Cardiac septum (tissue), 1 donor: ENCODE data around the gene PTRH2. TPM values are rescaled to one million over a fixed set of nuclear protein-coding genes. Genes with fewer than 3 reads are reported as not detected.

Experiments used
- DNase-seq: peaks from one replicate; pipeline ENCODE4 v3.0.0-alpha.2; 2020; ENCODE audit warnings: low spot score
- intact Hi-C: fragments of 100-400 bp; cut with DNase I; formaldehyde crosslinking; loops from one replicate; pipeline ENCODE4 v1.14.0; 2022
- total RNA-seq: library from RNA; stranded (reverse); fragmentation: NEBNext Ultra II Directional; extraction: Animal tissue kit (Norgen Biotek cat#: 25700); gene quantifications from one replicate; pipeline ENCODE4 v1.2.1, GENCODE V29; 2021
- donor health status: DM: no; HTN: no; CAD: no.

The PTRH2 gene
- total RNA-seq, 1 donor from 2014 or later: 9.7 TPM

DNA sequence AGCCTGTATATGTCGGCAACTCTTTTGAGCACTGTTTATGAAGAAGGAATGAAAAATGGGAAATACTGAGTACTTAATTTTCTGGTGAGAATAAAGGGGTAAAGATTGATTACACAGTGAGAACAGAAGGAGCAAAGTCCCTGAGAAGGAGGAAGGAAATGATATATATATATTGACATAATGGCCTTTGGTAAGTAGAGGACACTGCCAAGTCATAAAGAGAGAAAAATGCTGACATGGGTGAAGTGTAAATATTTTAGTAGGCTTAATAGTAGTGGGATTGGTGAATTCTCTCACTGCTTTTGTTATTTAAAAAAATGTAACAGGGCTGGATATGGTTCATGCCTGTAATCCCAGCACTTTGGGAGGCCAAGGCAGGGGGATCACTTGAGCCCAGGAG, 16.4 kb upstream of the PTRH2 start:
- intact Hi-C loops: no loop called here
- no peak for DNase-seq

- DNase-seq: no peak
- intact Hi-C loops: no loop called here
Observed at GRCh38 chr17:59723041-59723440, 15.8 kb upstream of the PTRH2 start.

DNA sequence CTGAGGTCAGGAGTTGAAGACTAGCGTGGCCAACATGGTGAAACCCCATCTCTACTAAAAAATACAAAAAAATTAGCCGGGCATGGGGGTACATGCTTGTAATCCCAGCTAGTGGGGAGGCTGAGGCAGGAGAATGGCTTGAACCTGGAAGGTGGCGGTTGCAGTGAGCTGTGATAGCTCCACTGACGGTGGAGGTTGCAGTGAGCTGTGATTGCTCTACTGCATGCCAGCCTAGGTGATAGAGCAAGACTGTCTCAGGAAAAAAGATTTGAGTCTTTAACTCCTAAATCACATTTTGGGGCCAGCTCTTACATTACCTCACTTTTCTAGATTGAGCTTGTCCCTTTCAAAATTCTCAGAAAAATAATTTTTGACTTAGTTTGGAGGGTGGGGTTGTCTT, 15.4 kb upstream of the PTRH2 start:
- no peak for DNase-seq
- intact Hi-C loops: no loop called here

- intact Hi-C loops: no loop called here
- no peak for DNase-seq
Observed at GRCh38 chr17:59719526-59719925, 12.3 kb upstream of the PTRH2 start.

GRCh38 chr17:59716427-59716826, 9.2 kb upstream of the PTRH2 start:
- DNase-seq: no peak
- intact Hi-C loops: no loop called here

DNA sequence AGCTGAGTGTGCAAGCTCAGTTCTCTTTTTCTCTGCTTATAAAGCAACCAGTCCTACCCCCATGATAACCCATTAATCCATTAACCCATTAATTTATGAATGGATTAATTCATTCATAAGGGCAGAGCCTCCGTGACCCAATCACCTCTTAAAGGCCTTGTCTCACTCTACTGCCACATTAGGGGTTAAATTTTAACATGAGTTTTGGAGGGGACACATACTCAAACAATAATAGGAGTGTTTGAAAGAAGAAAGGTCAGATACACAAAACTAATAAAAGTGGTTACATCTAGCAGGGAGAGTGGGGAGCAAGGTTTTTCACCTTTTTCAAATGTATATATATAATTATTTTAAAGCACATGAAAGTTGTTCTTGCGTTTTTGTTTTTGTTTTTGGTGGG, 7.0 kb upstream of the PTRH2 start:
- intact Hi-C loops: no loop called here
- DNase-seq: no peak

- DNase-seq: no peak
- intact Hi-C loops: no loop called here
Observed at GRCh38 chr17:59712862-59713261, 5.6 kb upstream of the PTRH2 start.

DNA sequence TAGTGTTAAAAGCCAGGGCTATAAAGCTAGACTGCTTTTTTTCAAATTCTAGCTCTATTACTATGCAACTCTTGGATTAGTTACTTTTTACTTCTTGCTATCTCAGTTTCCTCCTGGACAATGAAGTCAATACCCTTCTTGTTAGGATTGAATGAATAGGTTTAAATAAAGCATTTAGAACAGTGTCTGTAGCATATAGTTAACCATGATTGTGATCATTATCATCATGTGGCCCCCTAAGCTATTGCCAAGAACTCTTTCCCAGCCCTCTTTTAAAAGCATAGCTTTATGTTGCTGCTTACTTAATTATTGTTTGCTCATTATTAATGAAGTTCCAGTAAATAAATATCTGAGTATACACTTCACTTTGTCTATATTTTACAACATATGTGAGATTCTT, 4.7 kb upstream of the PTRH2 start:
- DNase-seq: no peak
- intact Hi-C loops: no loop called here

DNA sequence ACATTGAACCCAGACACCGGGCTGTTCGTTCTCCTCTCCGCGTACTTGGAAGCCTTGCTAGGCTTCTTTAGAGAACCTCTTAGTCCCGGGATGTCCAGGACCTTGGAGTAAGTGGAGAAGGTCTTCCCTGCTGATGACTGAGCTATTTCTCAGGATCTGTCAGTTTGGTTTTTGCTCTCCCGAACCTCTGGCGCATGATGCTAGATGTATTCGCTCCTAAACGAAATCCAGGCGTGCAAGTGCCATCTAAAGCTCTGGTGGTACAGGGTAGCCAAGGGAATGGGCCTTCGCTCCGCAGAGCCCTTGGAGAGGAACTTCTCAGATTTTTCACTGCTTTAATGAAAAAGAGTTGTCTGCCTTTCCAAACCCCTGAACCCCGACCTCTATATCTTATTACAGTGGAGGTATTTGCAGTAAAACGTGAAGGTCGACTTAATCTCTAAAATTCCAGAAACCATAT, 771 bp upstream of the PTRH2 start:
- DNase-seq: no peak
- intact Hi-C loops: loop anchor here (2.0 to 10.0 kb wide), 2 partner anchors 89 to 1193 kb away; partner anchors contain the start of genes CLTC and MTMR4

GRCh38 chr17:59702304-59702703, 4.9 kb downstream of the PTRH2 start:
- no peak for DNase-seq
- intact Hi-C loops: loop anchor here (10.0 kb wide), 1 partner anchor 1188 kb away; the partner anchor contains the start of gene MTMR4

GRCh38 chr17:59699786-59700185, 7.4 kb downstream of the PTRH2 start:
- DNase-seq: no peak
- intact Hi-C loops: loop anchor here (10.0 kb wide), 1 partner anchor 1185 kb away; the partner anchor contains the start of gene MTMR4

- DNase-seq: no peak
- intact Hi-C loops: no loop called here
Observed at GRCh38 chr17:59699218-59699617, 8.0 kb downstream of the PTRH2 start.

DNA sequence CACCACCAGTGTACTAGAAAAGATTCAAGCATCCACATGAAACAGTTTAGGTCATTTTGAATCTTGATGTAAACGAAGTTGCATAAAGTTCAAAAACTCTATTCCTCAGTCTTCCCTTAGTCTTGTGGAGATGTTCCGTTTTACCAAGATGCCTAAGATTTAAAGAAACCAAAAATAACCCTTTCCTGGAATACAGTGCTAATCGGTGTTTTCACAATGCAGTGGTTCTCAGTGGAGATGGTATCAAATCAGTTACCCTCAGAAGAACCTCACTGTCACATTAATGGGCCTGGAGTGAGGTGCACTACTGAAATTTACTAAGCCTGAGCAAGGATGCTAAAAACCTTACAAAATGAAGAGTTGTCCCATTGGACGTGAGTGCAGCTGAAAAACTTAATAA, 9.1 kb downstream of the PTRH2 start:
- intact Hi-C loops: no loop called here
- no peak for DNase-seq

- intact Hi-C loops: no loop called here
- DNase-seq: no peak
Observed at GRCh38 chr17:59696682-59697277, 10.4 kb downstream of the PTRH2 start.

DNA sequence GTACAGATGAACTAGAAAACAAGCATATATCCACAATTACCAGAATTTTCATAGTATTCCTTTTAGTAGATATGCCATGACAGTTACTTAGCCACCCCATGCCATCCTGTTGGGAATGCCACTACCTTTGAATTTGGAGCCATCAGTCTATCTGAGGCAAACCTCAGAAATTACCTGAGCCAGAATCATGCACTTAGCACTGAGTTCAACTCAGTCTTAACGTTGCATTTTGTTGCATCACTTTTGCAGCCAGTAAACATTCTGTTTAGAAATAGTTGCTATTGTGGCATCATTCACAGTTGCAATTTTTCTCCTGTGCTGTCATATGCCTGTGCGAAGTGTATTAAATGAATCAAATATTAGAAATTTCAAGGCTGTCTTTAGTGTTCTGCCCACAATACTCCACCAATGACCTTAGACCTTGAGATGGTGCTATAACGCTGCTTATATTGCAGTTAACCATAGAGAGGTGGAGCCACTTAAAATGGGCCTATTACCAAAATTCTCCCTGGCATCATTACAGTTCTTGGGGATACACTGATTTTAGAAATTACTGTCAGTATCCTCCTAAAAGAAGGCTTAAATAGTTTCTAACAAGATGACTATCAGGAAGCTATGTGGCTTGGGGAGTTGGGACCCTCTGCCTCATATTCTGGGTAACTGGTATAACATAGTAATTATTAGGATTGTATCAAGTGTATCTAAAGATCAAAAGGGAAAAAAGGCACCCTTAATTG, 11.1 kb downstream of the PTRH2 start:
- intact Hi-C loops: no loop called here
- DNase-seq: no peak

GRCh38 chr17:59694344-59694743, 12.9 kb downstream of the PTRH2 start:
- intact Hi-C loops: no loop called here
- no peak for DNase-seq

DNA sequence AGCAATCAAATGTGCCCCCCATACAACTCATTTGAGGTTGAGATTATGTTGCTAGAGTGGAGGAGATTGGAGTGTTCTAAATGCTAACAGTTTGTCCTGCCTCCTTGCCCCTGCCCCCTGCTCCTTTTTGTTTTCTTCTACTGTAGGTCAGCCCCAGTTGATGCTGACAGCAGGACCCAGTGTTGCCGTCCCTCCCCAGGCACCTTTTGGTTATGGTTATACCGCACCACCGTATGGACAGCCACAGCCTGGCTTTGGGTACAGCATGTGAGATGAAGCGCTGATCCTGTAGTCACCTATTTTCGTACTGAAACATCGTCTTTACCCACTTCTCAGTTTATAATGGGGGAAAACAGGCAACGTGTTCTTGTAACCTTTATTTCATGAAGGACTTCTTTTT, 13.6 kb downstream of the PTRH2 start:
- DNase-seq: no peak
- intact Hi-C loops: no loop called here

DNA sequence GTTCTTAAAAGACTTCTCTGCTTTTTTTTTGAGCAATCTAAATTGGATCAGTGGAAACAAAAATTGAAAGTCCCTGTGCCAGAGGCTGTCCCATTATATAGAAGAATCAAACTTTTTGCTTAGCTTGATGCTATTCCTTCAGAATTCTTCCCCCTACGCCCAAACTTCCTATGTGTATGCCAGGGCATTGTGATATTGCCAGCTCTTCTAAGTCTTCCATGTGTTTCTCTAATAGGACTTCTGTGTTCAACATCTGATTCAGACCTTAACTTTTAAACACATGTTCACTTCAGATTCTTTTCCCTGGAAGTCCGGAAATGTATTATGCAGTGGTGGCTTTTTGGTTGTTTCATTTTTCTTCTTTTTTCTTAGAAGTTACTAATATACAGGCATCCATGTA, 18.7 kb downstream of the PTRH2 start:
- no peak for DNase-seq
- intact Hi-C loops: no loop called here

DNA sequence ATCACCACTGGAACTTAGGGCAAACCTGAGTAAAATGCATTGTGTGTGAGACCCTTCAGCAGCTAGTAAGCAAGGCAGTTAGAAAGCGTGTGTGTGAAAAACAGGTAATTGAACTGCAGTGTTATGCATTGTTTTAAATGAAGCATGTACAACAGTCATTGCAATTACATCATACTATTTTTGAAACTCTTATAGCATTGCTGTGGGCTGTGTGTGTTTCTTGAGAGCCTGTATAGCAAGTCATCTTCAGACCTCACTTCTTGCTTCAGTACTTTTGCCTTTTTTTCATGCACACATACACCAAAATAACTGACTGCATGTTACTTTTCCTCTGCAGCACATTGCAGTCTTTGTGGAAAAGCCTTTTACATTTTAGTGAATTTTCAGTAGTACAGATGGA, 19.2 kb downstream of the PTRH2 start:
- no peak for DNase-seq
- intact Hi-C loops: no loop called here

DNA sequence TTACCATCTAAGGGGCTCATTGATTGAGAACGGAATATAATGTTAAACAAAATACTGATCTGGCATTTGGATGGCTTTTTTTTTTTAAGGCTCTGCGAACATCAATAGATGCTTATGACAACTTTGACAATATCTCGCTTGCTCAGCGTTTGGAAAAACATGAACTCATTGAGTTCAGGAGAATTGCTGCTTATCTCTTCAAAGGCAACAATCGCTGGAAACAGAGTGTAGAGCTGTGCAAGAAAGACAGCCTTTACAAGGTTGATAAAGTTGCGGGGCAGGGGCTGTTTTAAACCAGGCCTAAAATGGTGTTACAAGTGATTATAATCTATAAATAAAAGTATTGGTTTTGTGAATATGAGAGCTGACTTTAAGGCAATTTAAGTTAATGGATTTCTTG, 22.3 kb downstream of the PTRH2 start:
- intact Hi-C loops: no loop called here
- no peak for DNase-seq

GRCh38 chr17:59683283-59683682, 23.9 kb downstream of the PTRH2 start:
- intact Hi-C loops: no loop called here
- DNase-seq: no peak
